HG02970 (cell line): ENCODE data around the gene KIAA0040.

ENCODE experiments used
- ATAC-seq: cut with Tn5 transposase; IDR thresholded peaks from one replicate; pipeline ENCODE4 v1.9.1; 2021; ENCODE audit warnings: mild to moderate bottlenecking, moderate library complexity, moderate number of reproducible peaks; ENCODE audit not compliant: unreplicated experiment, low FRiP score

KIAA0040 gene

DNA sequence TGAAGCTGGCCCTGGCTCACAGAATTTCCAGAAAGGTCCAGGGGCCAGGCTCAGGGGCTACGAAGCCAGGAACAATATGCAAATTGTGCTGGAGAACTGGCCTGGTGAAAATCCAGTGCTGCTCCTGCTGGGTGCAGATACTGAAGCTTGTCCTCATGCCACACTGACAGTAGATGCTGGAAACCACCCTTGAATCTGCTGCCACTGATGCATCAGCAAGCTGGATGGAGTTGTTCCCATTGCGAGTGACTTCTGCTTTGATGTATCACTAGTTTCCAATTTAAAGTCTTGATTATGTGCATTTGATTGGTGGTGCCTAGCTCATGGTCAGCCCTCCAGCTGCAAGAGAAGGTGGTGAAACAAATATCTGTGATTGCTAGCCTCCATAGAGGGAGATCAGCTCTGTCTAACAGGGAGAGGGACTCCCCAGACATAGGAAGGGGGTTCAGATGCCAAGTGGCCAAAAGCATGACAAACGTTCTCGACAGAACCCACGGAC is 11.0 kb upstream of the KIAA0040 start:
- no peak for ATAC-seq

DNA sequence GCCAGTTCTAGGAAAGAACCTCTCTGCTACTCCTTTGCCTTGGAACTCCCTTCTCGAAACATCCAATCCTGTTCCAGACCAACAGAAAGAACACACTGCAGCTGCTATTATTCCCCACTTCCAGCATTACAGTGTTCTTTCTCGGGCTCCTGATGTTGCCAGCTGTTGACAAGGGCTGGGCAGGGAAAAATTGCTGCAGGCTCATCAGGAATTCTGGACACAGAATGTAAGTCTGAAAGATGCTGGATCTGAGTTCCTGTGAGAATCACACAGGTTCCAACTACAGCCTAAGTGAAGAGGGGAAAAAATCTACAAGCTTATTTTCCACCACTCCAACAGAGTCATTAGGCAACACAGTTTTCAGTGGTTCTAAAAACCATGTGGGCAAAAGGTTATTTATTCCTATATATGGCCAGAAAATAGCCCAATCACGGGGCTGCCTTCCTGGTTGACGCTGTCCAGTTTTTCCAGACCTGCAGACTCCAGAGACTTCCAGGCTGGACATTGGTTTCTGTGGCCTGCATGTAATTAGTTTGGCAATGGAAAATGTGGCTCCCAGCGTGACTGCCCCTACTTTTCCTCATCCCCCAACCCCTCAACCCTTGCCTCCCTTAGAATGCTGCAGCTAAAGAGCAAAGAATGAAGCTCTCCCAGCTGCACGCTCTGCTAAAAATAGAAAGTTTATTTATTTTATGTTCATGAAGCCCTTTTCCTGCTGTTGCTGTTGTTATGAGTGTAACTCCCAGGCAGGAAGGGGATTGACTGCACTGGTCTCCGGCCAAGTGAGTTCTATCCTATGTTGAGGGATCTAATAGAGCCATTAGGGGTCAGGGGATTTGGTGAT is 8.3 kb upstream of the KIAA0040 start:
- ATAC-seq: no peak

DNA sequence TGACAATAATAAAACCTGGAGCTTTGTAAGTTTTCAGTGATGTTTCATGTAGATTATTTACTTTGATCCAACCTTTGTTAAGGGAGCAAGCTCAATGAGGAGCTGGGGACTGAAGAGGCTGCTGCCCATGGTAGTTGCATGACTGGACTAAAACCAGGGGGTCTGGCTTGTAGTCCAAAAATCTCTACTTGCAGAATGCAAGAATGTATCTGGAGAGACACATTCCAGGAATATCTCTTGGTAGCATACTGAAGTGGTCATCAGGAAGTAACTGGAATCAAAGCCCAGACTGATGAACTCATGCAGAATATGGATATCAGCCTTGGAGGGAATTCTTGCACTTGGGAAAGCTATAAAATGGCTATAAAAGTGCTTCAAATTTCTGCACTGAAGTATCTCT is 5.8 kb upstream of the KIAA0040 start:
- no peak for ATAC-seq

DNA sequence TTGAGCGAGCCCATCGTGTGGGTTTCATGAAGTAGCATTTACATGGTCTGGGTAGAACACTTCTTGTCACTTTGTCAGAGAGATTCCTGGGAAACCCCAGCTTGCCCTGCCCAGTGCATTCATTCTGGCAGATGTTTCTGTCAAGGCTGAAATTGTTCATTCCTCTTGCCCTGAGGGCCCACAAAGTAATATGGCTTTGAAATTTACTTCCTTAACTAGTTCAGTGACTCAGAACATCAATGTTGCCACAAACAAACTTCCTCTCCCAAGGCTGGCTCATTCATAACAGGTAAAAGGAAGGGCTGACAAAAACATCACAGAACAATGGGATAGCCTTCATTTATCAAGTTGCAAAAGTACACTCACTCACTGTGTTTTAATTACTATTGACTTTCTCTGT is 5.0 kb upstream of the KIAA0040 start:
- no peak for ATAC-seq

DNA sequence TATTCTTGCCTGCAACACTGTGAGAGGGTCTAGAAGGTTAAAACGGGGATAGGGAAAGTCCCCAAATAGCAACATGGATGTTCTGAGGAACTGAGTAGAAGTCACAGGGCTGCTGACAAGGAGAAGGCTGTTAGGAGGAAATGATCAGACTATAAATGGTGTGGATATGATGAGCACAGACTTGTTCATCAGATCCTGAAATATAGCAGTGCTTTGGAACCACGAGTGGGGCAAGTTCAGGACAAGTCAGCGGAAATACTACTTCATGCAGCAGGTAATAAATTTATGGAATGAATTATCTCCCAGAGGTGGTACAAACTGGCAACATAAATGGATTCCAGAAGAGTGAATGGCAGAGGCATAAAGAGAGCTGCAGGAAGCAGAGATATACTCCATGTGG is 3.2 kb upstream of the KIAA0040 start:
- no peak for ATAC-seq

DNA sequence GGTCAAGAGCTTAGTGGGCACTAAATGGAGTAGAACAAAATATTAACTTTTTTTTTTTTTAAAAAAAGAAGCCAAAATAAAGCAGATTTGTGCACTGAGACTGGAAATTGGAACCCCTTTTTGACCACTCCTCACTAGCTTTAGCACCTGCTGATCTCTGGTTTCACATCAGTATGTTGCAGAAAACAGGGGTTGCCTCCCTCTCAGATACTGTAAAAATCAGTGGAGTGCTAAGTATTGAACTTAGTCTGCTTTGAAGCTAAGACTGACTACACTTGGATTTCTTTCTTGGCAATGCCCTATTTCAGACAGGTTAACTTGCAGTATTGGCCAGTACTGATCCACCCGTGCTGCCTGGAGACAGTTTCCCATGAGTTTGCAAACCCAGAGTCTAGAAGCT is 2.7 kb upstream of the KIAA0040 start:
- no peak for ATAC-seq

DNA sequence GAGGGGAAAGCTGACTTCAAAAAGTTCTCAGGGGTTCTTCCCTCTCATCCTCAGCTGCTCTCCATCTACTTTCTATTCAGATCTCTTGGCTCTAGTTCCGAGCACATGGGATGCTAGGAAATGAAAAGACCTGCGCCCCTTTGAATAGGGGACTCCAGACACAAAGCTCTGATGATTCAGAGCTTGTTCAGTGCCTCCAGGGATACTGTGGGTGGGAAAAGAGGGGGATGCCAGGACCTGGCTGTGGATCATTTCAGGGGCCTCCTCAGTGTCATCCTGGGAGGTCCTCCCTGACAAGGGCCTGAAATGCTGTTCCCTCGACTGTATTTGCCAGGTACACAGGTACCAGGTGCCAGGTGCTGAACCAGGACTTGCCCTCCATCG is 943 bp upstream of the KIAA0040 start:
- ATAC-seq: no peak

DNA sequence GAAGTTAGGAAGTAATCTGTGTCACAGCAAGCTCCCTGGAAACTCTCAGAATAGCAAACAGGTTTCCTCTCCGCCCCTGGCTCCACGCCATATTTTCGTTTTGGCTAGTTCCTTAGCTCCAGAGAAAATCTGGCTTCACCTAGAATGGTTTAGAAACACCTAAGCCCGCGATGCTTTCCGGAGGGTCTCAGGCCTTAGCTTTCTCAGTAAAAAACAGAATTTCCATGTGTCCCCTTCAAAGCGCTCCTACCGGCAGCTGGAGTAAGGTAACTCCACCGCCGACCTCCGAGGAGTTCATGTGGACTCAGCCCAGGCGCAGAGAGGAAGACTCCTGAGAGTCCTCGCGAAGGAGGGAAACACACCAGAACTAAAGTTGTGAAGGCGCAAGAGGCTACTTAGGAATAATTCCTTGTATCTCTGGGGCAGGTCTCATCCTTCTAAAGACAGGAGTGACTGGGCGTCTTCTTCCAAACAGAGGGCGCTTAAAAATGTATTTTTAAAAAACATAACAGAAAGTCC is 406 bp downstream of the KIAA0040 start:
- ATAC-seq: no peak

DNA sequence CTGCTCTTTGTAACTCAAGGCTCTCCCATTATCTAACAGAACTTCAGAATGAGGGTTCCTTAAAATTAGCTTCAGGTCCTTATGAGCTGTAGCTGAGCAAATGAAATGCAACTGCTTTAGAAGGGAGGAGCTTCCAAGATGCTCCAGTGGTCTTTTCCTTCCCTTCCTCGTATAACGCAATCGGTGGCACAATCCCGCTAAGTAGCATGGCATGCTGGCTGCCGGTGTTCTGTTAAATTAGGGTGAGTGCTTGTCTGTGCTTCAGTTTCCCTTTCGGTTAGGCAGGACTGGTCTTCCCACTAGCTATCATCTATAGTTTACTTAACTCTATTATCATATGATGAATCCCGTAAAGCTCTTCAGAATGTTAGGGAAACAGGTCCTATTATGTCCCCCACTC is 917 bp downstream of the KIAA0040 start:
- no peak for ATAC-seq

DNA sequence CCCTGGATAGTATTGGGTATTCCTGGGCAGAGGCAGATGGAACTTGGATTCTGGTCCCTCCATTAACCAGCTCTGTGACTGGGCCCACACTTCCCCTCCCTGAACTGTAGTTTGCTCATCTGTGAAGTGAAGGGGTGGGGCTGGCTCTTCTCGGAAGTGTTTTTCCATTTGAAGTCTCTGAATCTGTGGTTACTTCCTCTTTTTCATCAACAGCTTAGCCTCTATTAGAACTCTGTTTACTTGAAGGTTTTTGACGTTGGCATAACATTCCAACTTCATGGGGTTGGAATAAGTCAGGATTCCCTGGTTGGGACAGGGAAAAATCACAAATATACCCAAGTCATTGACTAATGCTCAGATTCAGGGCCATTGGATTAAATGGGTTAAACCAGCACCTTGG is 3.6 kb downstream of the KIAA0040 start:
- peak; percentile 49 for ATAC-seq

DNA sequence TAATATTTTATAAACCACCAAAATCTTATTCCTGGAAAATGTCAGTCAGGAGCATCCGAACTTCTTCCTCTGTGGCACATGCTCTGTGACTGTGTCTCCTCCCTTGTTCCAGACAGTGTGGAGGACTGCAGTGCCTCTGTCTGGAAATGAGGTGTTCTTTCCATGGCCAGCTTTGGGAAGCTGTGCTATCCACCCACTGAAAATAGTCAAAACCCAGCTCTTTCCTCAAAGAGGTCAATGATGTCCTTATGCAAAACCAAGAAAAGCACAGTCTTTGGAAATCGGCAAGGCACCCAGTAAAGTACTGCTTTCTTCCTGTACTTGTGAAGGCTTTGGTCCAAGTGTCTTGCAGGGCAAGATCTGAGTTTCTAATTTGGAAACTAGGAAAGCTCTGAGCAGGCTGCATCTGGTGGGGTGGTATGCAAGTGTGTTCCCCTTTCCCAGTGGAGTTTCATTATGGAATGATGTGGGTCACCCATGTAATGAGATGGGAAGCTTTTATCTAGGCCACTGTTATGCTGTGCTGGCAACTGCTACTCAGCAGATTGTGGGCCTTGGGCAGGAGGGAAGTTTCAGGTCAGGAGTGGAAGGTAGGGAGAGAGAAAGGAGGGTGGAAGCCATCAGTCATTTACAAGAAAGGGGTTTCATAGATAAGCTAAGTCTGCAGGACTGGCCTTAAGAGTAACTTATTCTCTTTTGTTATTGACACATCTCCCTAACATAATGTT is 6.0 kb downstream of the KIAA0040 start:
- ATAC-seq: no peak

DNA sequence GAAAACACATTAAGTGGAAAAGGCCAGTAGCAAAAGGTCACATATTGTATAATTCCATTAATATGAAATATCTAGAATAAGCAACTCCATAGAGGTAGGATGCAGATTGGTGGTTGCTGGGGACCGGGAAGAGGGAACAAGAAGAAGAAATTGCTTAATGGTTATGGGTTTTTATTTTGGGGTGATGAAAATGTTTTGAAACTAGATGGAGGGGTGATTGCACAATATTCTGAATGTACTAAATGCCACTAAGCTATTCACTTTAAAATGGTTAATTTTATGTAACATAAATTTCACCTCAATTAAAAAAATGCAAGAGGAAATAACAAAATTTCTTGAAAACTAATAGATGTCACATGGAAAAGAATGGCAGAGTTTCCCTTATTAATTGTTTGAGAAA is 6.7 kb downstream of the KIAA0040 start:
- ATAC-seq: no peak

DNA sequence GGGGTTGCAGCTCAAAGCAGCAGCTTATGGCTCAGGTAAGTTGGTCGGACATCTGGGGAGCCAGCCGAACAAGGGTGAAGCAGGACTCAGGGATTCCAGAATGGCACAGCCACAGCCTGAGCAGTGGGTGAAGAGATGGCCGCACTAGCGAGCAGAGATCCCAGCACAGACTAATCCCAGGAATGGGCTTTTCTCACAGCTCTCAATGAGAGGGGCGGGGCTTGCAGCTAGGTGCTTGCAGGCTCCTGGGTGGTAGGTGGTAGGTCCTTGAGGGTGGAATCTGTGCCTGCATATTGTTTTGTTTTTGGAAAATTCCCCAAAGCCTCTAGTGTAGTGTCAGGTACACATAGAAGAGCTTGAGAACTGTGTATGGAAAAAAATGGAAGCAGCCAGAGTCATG is 9.0 kb downstream of the KIAA0040 start:
- no peak for ATAC-seq

DNA sequence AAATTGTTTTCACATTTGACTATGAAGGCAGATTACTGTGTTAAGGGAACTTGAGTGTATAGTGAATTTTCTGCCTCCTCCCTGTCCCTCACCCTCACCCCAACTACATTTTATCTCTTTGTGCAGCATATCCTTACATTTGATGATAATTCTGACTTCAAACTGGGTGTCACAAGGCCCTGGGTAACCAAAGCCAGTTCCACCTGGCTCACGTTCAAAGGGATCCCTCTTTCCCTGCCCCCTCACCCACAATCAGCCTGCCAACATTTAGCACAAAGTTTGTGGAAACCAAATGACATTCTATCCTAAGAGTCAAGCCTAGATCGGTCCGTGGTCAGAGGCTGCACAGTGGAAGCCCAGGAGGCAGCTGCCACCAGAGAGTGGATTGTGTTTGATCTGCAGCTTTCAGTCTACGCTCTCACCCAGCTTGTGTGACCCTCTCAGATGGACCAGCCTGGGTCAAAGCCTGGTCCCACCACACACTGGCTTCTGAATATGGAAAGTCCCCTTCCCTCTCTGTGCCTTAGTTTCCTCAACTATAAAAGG is 10.3 kb downstream of the KIAA0040 start:
- ATAC-seq: no peak

DNA sequence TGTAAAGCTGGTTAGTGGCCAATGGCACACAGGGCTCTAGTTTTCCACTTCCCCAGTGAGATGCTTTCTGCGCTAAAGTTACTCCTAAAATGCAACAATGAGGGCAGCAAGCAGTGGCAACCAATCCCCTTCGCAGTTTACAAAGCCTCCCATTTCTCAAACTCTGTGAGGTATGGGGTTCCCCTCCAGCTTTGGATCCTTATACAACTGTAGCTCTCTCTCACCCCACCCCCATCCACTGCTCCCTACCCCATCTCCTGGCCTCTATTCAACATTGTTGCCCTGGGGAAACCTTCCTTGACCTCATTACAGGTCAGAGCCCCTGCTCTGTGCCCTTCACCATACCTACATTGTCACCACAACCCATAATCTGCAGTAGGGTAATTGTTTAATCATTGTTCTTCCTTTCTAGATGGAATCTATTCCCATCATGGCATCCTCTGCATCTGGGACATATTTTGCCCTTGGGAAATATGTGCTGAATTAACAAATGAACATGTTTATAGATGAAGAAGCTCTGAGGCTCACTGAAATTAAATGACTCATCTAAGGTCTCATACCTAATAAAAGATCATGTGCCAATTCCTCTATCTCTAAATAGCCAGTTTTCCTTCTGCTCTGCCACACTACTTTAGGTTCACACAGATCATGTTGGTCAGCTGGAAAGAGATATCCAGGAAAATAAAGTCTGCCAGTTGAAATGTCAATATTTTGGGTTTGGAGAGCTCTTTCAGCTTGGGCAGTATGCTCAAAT is 12.6 kb downstream of the KIAA0040 start:
- ATAC-seq: no peak

DNA sequence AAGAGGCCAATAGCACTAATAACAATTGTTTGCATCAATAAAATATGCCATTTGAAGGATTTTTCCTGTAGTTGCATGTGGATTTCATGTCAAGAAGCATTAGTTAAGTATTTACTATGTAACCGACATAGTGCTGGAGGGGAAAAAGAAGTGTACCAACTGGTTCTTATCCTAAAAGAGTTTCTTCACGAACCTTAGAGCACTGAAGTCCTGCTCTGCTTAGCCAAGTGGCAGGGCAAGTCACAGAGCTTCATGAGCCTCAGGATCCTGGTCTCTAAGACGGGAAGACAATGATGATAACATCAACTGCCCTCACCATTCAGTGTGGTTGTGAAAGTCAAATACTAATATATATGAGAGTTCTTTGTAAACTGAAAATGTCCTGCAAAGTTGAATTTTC is 14.1 kb downstream of the KIAA0040 start:
- no peak for ATAC-seq

DNA sequence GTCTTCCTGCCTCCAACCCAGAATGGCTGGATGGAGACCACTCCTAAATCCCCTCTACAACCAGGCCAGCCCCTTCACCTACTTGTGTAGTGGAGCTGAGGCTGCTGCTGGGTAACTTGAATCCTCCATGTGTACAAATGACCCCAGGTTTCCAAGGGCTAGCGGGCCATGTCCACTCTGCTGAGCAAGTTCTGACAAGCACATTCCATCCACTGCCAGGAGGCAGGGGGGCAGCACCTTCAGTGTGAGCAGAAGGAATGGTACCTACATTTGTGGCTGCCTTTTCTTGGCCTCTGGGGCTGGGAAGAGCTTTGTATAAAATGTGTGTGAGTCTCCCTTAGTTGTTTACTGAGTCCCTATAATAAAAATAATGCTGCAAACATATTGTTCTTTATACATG is 14.5 kb downstream of the KIAA0040 start:
- ATAC-seq: no peak

DNA sequence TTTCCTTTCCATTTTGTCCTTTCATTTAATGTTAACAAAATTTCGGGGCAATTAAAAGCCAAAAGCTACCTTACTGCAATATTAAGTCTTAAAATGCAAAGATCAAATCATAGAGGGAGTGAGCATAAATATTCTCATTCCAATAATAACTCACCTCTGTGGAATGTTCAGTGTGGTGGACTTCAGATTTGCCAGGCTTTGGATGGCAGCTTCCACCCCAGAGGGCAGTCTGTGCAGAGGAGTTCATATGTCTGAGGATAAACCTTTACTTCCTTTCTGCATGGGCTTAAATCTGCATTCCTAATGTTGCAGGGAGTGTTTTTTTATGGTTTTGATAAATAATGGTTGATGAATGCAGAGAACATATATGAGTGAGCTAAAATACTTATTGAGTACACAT is 16.3 kb downstream of the KIAA0040 start:
- ATAC-seq: no peak

DNA sequence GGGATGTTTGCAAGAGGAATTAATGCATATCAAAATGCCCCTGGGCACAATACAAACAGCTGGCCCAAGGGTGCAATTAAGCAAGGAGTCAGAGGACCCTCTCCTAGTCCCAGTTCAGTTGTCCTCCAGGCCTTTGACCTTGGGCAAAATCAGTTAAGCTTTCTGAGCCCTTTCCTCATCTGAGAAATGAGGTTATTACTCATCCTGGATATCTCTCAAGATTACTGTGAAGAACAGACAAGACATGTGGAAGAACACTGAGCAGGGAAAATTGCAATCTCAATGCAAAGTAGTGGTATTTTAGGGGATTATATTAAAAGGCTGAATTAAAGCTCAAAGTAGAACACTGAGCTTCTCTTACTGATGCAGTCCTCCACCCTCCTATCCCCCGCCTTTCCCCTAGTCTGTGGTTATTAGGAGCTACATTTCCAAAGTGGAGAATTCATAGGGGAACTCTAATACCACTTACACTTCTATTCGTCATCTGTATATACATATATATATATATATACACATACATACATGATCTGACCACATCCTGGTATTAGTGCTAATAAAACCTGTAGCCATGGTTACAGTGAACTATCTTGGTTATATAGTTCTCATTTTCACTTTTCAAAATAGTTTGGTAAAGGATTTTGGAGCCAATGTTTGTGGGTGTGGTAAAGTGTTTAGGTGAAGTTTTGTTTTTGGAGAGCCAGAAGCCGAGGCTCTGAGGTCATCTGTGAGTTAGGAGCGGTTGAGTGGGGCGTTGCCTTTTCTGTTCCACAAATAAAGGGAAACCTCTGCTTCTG is 18.1 kb downstream of the KIAA0040 start:
- peak; percentile 73 for ATAC-seq

DNA sequence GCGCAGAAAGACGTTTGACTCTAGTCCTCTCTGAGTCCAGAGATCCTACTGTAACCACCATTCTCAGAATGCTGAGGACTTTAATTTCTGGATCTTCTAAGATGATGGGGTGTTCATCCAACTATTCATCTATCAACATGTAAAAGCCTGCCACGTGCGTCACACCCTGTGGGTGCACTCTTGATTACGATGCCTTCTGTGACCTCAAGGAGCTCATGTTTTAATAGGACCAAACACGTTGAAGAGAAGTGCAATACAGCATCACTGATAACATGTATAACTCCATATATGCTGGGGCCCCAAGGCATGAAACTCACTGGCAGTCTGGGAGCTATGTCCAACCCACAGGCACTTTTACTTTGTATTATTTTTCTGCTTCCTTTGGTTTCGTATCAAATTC is 19.0 kb downstream of the KIAA0040 start:
- ATAC-seq: no peak
